Measurements from ENCODE around the gene GPR55.

DNA sequence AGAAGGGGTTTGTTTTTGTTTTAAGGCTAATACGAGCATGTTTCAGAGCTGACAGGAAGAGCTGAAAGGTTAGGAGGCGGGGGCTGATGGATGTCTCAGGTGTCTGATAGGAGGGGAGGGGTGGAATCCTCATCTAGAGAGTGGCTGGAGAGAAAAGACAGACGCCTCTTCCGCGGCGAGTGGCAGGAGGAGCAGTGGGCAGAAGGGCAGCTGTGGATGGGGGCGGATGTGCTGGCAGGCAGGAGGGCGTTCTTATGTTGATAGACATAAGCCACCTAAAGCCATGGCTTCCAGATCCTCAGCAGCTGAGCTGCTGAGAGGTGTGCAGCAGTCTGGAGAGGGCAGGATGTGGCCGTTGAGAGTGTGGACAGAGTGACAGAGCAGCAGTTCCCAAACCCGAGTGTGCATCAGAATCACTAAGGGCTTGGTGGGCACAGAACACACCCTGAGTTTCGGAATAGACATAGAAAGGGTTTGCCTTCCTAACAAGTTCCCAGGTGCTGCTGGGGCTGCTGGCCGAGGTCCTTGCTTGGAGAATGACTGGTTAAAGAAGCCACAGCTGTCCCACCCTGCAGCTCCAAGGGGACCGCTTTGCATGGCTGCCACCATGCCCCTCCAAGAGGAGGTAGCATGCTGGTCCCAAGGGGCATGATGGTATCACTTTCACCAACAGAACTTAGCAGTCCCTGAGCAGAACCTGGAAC, 63.3 kb downstream of the GPR55 start:
- TF ChIP-seq, protein P1, sequence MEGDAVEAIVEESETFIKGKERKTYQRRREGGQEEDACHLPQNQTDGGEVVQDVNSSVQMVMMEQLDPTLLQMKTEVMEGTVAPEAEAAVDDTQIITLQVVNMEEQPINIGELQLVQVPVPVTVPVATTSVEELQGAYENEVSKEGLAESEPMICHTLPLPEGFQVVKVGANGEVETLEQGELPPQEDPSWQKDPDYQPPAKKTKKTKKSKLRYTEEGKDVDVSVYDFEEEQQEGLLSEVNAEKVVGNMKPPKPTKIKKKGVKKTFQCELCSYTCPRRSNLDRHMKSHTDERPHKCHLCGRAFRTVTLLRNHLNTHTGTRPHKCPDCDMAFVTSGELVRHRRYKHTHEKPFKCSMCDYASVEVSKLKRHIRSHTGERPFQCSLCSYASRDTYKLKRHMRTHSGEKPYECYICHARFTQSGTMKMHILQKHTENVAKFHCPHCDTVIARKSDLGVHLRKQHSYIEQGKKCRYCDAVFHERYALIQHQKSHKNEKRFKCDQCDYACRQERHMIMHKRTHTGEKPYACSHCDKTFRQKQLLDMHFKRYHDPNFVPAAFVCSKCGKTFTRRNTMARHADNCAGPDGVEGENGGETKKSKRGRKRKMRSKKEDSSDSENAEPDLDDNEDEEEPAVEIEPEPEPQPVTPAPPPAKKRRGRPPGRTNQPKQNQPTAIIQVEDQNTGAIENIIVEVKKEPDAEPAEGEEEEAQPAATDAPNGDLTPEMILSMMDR (IDR thresholded peaks at IDR 0.05 in 8 of 11, conservative IDR thresholded peaks at IDR 0.05 in 3 of 11), result no peak
- TF ChIP-seq POLR2A (IDR thresholded peaks at IDR 0.05) (no peak), POLR2AphosphoS5 (IDR thresholded peaks at IDR 0.05) (no peak)
